SIG-M5 treated with dmso at 0.1 percent for 504 hours (cell line): ENCODE measurements around the gene PRRT2.

Experiments used
- DNase-seq: peaks from one replicate; lab custom pipeline; 2025; ENCODE audit not compliant: unreplicated experiment; lab: John Stamatoyannopoulos, UW

PRRT2 gene

DNA sequence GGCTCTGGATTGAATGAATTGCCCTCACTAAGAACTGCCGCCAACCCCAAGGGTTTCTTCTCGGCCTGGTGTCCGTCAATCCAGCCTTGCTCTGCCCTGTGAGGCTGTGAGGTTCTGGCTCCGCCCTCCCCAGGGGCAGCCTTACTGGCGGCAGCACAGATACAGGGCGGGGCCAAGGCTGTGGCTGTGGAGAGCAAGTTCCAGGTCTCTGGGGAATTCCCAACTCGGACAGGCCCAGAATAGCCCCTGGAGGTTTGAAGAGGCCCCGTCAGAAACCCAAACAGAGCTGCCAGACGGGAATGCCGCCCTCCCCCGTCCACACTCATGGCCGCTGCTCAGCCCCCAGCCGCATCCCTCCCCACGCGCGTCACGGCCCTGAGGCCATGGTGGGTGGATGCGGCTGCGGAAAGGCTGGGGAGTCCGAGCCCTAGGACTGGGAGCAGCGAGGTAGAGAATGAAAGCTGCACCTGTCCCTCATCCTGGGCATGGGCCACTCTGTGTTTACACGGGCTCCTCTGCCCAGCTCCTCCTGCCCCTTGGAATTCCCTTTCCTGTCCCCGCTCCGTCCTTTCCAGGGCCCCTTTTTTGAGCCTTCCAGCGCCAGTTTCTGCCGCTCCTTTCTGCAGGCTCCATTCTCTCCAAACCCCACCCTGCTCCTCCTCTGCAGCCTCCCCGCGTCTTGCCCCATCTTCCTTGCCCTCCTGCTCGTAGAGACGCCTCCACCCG is 660 bp upstream of the PRRT2 start:
- DNase-seq = peak; percentile 83

DNA sequence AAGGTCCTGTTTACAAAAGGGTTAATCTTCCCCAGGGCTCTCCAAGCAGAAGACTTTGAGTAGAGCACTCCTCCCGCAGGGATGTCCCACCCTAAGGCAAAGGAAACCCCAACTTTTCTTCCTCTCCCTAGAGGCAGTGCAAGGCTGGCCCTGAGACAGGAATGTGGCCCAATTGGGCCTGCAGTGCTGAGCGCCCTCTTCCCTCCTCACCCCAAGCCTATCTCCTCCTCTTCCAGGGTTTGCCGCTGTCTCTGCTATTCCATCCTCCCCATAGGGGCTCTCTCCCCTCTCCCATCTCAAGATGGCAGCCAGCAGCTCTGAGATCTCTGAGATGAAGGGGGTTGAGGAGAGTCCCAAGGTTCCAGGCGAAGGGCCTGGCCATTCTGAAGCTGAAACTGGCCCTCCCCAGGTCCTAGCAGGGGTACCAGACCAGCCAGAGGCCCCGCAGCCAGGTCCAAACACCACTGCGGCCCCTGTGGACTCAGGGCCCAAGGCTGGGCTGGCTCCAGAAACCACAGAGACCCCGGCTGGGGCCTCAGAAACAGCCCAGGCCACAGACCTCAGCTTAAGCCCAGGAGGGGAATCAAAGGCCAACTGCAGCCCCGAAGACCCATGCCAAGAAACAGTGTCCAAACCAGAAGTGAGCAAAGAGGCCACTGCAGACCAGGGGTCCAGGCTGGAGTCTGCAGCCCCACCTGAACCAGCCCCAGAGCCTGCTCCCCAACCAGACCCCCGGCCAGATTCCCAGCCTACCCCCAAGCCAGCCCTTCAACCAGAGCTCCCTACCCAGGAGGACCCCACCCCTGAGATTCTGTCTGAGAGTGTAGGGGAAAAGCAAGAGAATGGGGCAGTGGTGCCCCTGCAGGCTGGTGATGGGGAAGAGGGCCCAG is 1.0 kb downstream of the PRRT2 start:
- DNase-seq = no peak

DNA sequence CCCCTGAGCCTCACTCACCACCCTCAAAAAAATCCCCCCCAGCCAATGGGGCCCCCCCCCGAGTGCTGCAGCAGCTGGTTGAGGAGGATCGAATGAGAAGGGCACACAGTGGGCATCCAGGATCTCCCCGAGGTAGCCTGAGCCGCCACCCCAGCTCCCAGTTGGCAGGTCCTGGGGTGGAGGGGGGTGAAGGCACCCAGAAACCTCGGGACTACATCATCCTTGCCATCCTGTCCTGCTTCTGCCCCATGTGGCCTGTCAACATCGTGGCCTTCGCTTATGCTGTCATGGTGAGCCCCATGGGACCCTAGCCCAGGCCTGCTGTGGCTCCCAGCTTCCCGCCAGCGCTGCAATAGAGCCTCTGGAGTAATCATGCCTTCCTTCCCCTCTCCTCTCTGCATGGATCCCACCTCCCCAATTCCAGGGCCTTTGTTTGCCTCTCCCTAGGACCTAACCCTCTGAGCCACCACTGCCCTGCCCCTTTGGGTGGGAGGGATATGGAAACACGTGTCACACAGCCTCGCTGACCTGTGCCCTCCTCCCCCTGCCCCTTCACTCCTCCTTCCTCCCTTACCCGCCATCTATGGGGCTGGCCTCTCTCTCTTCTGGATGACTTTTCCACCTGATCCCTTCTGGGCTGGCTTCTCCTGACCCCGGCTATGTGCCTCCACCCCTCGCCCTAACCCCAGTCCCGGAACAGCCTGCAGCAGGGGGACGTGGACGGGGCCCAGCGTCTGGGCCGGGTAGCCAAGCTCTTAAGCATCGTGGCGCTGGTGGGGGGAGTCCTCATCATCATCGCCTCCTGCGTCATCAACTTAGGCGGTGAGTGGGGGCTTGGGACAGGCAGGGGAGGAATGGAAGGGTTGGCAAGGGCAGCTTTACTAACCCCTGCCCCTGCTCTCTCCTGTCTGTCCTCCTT is 1.9 kb downstream of the PRRT2 start:
- DNase-seq = no peak

- DNase-seq = no peak
Observed at GRCh38 chr16:29814592-29814991, 2.6 kb downstream of the PRRT2 start.

- no peak for DNase-seq
Observed at GRCh38 chr16:29815032-29815721, 3.2 kb downstream of the PRRT2 start.

DNA sequence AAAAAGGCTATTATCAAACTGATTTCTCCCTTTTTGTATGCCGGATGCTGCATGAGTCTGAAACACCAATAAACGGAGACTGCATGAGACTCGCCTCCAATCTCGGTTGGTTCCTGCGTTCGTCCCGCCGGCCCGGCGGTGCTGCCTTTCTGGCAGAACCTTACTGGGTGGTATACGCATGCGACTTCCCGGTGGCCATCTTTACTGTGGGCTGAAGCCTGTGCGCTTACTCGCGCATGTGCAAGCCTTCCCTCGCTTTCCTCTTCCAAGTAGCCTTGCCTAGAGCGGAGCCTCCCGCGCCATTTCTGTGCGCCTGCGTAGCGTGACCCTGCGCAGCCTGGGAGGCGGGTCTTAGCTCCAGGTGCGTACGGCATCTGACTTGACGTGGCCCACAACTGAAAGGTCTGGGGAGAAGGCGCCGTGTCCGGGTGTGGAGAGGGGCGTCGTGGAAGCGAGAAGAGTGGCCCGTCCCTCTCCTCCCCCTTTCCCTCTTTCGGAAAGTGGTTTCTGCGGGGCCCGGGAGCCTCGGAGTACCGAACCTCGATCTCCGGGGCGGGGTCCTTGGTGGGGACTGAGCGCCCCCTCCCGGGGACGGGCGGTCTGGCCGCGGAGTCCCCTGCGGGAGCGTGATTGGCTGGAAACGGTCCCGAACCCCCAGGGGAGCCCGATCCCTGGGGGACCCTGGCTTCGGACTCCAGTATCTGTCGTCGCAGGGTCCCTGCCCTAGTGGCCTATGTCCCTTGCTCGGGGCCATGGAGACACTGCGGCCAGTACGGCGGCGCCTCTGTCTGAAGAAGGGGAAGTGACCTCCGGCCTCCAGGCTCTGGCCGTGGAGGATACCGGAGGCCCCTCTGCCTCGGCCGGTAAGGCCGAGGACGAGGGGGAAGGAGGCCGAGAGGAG is 4.0 kb downstream of the PRRT2 start, which contains the start of gene PAGR1:
Gene PAGR1, plus strand, starts transcription at position 360 of the 901 bp plus-strand sequence. Its CDS starts 374 bp downstream, at position 734.
- peak; percentile 99 for DNase-seq

DNA sequence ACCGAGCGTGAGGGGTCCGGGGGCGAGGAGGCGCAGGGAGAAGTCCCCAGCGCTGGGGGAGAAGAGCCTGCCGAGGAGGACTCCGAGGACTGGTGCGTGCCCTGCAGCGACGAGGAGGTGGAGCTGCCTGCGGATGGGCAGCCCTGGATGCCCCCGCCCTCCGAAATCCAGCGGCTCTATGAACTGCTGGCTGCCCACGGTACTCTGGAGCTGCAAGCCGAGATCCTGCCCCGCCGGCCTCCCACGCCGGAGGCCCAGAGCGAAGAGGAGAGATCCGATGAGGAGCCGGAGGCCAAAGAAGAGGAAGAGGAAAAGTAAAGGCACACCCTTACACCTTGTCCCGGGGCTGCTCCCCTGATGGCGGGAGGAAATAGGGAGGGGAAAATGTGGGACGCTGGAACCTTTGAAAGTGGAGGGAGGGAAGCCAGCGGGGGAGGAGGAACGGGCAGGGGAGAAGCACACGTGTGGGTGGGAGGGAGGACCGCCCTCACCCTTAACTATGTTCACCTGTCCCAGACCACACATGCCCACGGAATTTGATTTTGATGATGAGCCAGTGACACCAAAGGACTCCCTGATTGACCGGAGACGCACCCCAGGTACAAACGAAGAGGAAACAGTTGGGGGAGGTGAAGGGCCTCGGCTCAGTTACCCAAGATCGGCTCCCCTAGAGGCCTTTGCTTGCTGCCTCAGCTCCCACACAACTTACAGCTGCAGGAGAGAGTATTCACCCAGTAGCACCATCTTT is 4.9 kb downstream of the PRRT2 start:
- peak; percentile 71 for DNase-seq

- no peak for DNase-seq
Observed at GRCh38 chr16:29818082-29818481, 6.1 kb downstream of the PRRT2 start.

DNA sequence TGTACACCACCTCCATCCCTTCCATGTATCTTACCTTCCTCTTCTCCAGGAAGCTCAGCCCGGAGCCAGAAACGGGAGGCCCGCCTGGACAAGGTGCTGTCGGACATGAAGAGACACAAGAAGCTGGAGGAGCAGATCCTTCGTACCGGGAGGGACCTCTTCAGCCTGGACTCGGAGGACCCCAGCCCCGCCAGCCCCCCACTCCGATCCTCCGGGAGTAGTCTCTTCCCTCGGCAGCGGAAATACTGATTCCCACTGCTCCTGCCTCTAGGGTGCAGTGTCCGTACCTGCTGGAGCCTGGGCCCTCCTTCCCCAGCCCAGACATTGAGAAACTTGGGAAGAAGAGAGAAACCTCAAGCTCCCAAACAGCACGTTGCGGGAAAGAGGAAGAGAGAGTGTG is 7.5 kb downstream of the PRRT2 start:
- DNase-seq = no peak

GRCh38 chr16:29820271-29820701 is 8.3 kb downstream of the PRRT2 start, which contains the start of gene MVP:
Gene MVP, plus strand, starts transcription at chr16:29820462. Its CDS starts 10,088 bp downstream, at chr16:29830550.
- peak; percentile 74 for DNase-seq

DNA sequence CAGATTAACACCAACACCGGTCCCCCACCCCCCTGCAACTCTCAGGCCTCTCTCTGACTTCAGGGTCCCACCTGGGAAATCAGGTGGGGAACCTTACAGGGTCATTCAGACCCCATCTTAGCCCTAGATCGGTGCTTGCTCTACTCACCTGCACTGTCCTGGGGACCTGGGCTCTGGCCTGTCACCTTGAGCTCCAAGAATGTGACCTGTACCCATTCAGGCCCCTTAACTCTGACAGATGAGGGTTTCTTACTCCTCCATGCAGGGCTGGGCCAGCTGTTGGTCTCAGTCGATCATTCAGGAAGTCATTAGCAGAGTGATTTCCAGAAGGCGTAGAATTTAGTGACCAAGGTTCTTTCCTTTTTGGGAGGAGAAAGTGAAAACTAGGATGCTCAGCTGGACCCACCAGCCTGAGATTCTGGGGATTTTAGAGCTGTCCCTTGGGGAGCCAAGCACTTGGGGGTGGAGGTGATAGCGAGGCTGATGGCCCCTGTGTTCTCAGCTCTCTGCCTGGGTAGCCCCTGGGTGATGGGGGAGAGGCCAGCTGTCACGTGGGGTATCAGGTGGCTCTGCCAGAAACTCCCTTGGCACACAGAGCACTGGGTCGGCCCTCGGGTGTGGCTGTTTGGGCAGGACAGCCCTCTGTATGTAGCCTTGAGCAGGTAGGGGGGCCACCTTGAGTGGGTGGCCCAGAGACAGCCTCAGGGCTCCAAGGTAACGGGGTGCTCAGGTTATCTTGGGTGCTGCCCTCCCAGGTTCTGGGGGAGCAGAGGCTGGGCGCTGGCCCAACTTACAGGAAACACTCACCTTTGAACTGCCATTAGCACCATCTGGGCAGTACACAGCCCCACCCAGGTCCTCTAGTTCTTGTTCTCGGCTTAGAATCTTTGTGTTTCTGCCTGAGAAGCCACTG is 9.0 kb downstream of the PRRT2 start:
- no peak for DNase-seq

DNA sequence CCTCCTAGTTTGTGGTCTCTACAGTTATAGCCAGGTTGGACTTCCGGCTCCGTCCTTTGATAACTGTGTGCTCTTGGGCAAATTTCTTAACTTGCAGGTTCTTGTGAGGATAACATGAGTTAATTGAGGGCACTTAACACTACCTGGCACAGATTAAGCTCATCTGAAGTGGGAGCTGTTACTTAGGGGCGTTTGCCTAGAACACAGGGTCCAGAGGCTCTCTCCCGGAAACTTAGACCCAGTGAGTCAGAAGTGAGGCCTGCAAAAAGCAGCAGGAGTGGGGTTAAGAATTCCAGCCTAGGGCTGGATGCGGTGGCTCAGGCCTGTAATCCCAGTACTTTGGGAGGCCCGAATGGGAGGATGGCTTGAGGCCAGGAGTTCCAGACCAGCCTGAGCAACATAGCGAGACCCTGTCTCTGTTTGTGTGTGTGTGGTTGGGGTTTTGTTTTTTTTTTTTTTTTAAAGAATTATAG is 9.7 kb downstream of the PRRT2 start:
- no peak for DNase-seq

- DNase-seq = no peak
Observed at GRCh38 chr16:29824589-29825144, 12.7 kb downstream of the PRRT2 start.

DNA sequence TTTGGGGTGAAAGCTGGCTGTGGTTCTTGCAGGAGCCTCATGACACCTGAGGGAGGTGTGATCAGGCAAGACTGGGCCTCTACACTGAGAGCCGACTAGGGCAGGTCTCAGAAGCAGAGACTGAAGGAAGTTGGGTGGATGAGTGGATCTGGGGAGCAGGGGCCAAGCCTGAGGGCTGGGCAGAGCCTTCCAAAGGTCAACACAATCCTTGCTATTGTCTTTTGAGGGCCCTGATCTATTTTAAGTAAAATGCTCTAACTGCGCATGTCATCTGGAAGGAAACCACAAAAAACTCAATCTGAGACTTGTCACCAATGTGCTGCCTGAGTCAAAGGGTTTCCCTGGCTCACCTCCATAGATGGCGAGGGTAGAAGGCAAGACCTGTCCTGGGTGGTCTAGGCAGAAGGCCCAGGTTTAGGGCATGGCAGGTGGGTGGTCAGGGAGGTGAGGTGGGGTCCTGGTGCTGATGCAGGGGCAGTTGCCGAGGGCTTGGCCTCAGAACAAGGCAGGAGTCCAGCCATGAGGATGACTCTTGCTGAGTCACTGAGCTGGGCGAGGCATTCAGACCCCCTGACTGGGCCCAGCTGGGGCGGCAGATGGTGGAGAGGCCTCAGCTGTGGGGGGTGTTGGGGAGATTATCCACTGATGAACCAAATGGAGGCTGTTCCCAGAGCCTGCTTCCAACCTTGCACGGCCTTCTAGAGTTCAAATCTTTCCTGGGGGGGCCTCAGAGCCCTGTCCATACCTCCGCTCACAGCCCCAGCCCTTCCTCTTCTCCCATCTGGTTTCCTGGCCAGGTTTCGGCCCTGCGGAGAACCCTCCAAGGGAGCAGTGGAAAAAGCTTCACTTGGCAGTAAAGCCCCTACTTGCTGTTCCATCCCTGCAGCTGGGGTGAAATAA is 13.4 kb downstream of the PRRT2 start:
- DNase-seq = no peak

DNA sequence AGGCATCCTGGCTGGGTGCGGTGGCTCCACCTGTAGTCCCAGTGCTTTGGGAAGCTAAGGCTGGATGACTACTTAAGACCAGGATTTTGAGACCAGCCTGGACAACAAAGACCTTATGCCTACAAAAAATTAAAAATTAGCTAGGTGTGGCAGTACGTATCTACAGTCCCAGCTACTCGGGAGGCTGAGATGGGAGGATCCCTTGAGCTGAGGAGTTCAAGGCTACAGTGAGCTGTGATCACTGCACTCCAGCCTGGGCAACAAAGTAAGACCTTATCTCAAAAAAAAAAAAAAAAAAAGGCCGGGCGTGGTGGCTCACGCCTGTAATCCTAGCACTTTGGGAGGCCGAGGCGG is 14.3 kb downstream of the PRRT2 start:
- DNase-seq = no peak

DNA sequence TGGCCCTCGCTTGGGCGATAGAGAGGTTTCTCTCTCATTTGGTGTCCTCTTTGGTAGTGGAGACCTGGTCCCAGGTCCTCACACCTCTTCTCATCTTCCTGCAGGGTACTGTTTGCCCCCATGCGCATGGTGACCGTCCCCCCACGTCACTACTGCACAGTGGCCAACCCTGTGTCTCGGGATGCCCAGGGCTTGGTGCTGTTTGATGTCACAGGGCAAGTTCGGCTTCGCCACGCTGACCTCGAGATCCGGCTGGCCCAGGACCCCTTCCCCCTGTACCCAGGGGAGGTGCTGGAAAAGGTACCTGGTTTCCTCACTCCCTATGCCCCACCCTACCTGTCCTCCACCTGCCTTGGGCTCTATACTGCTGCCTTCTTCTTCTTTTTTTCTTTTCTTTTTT is 18.8 kb downstream of the PRRT2 start:
- no peak for DNase-seq
